Occipital lobe (tissue), 2 donors: ENCODE data around the gene RB1. TPM values are rescaled to one million over a fixed set of nuclear protein-coding genes. Genes with fewer than 3 reads are reported as not detected.
"Not testable (repeated sequence)": the region's sequence is repeated elsewhere in the genome, so short reads cannot be mapped to it uniquely, and the experiment has no call there.

Source experiments
- DNase-seq: peaks from one replicate; lab custom pipeline; 2025; lab: John Stamatoyannopoulos, UW
- total RNA-seq: library from RNA; depleted of rRNA; stranded (reverse); fragments of >200 nt; gene quantifications from one replicate; pipeline ENCODE4 v1.2.3, GENCODE V29; 2014

RB1 gene
- total RNA-seq, 1 donor from 2014 or later: 48.8 TPM

GRCh38 chr13:48349525-48349924, 46.0 kb downstream of the RB1 start:
- DNase-seq: no peak

DNA sequence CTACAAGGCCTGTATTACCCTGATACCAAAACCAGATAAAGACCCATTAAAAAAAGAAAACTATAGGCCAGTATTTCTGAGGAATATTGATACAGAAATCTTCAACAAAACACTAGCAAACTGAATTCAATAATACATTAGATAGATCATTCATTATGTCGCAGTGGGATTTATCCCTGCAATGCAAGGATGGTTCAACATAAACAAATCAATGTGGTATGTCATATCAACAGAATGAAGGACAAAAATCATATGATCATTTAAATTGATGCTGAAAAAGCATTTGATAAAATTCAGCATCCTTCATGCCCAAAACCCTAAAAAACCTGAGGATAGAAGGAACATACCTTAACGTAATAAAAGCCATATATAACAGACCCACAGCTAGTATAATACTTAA, 50.0 kb downstream of the RB1 start:
- no peak for DNase-seq

- not testable (repeated sequence) for DNase-seq
These were observed 52.0 kb downstream of the RB1 start for GRCh38 chr13:48355524-48355923.

- DNase-seq: no peak
These were observed 53.2 kb downstream of the RB1 start for GRCh38 chr13:48356750-48357149.

DNA sequence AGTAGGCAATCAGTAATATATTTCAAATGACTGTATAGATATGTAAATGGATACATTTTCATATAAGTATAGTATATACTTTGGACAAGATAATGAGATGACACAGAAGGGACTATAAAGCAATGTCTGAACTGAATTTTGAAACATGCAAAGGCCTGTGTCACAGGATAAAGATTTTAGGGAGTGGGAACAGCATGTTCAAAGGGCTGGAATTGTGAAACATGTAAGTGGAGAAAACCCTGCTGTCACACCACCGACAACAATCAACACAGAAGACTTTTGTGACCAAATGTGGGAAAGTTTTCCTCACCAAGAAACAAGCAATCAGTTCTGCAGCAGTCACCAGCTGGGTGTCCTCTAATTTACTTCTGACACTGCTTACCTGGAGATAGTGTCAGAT, 66.4 kb downstream of the RB1 start:
- no peak for DNase-seq

DNA sequence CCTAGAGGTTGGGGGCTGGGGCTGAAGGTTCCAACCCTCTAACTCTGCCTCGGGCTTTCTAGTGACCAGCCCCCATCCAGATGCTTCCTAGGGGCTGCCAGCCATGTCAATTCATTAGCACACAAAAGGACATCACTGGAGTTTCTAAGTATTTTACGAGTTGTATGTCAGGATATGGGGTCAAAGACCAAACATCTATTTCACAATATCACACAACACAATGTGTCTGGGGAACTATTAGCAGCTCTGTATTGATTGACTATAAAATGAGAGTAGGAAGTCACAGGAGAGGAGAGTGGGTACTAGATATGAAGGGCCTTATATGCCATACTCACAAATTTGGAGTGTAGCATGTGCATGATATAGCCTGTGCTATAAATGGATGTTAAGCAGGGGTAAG, 67.3 kb downstream of the RB1 start:
- no peak for DNase-seq

DNA sequence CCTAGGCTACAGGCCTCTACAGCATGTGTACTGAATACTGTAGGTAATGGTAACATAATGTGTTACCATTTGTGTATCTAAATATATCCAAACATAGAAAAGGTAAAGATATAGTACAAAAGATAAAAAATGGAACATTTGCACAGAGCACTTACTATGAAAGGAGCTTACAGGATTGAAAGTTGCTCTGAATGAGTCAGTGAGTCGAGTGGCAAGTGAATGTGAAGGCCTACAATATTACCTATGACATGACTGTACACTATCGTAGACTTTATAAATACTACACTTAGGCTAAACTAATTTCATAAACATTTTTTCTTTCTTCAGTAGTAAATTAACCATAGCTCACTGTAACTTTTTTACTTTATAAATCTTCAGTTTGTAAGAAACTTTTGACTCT, 74.3 kb downstream of the RB1 start:
- DNase-seq: no peak

DNA sequence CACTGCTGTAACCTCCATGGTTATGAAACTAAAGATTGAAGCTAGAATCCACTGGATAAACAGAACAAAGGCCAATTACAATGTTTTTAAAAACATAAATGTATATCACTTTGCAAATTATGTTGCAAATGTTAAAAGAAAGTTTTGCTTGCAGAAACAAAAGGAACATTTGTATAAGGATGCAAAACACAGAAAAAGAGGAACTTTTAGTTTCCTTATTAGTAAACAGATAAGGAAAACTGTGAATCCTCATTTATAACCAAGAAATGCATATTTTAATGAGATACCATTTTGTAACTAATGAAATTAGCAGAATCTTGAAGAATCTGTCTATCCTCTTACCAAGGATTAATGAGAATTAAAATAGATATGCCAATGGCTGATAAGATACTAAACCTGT, 77.0 kb downstream of the RB1 start:
- DNase-seq: no peak

- no peak for DNase-seq
These were observed 79.8 kb downstream of the RB1 start for GRCh38 chr13:48383384-48383783.

DNA sequence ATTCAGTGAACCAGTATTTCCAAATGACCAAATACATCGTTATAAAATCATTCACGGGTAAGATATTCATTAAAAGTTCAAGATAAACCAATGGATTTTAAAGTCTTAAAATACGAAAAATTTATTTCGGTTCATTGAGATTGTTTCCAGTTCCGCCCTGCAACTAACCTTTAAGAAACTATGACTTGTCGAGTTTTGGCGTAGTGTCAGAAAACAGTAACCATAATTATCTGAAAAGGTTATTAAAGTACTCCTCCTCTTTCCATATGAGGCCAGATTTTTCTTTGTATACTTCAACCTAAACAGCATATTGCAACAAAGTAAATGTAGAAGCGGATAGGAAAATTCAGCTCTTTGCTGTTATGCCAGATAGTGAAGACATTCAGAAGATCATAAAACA, 83.3 kb downstream of the RB1 start:
- no peak for DNase-seq

GRCh38 chr13:48391257-48391656, 87.7 kb downstream of the RB1 start:
- no peak for DNase-seq

DNA sequence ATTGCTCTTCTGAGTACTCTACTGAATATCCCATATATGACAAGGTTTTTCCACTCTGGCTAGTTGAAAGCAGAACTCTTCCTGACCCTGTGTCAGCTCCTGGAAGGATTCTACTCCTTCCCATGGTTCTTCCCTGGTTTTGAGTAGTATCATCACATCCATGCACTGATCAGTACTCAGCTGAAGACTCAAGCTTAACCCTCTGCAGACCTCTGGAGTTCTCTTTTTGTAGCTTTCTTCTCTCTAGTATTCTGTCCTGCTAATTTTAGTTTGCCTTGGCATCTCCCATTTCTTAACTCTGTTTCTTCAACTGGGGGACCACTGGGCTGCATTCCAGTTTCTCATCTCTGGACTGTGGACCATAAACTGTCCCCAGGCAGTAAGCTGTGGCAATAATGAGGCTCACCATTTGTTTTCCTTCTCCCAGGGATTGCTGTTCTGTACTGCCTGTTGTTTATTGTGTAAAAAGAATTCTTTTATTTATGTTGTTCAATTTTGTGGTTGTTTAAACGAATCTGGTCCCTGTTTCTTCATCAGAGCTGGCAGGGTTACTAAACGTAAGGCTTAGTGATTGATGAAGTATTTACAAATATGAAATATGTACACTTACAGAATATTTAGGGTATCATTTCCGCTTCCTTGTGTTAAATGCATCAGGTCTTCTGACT, 89.6 kb downstream of the RB1 start:
- no peak for DNase-seq

DNA sequence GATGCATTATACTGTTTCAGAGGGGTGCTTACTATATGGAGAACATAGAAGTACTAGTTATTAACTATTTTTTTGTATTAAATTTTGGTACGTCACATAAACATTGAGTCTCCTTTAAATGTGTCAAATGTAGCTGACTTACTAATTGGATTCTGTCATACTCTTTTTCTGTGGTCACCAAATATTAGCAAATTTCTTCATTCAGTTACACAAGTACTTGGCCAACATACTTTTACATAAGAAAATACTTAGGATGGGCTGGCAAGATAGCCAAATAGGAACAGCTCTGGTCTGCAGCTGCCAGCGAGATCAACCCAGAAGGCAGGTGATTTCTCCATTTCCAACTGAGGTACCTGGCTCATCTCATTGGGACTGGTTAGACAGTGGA, 90.1 kb downstream of the RB1 start:
- no peak for DNase-seq

GRCh38 chr13:48397744-48398143, 94.2 kb downstream of the RB1 start:
- DNase-seq: no peak

DNA sequence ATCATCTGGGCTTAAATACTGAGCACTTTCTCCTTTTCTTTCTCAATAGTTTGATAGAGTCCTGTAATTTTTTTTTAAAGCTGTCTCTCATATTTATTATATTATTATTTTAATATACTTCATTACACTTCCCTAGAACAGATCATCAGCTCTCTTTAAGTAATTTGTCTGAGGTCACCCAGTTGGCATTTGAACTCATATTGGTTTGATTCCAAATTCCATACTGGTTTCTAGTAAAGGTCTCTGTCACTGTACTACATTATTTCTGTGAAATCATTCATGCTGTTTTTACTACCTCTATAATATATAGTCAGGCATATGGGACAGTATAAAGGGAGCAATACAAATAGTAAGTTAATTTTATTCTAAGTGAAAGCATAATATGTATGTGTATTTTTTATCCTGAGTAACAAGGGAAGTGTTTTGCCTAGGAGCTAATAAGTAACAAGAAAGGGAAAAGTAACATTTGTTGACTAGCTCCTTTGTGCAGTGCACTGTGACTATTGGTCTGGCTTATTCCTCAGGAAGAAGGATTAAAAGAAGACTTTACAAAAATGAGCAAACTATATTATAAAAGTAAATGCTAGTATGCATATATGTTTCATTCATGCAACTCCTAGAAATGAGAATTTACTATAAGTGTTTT, 95.0 kb downstream of the RB1 start:
- DNase-seq: no peak

DNA sequence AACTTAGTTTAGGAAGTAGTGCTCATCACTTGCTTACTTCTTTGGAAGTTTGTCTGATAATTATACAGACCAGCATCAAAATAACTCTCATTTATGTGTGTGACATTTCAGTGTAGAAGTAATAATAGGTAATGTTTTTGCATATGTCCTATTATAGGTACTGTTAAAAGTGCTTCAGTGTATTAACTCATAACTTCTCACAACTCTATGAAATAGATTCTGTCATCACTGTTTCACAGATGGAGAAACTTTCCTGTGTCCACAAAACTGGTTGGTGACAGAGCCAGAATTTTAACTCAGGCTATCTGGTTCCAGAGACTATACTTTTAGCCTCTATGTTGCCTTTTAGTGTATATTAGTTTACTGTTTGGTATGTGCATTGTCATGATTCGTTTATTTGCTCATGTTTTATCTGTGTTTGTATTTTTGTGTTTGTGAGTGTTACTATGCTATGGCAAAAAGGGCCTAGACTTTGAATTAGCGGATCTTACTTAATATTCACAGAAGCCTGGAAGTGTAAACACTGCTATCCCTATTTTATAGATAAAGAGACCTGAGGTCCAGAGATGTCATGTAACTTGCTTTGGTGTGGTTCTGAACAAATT, 96.6 kb downstream of the RB1 start:
- DNase-seq: no peak

DNA sequence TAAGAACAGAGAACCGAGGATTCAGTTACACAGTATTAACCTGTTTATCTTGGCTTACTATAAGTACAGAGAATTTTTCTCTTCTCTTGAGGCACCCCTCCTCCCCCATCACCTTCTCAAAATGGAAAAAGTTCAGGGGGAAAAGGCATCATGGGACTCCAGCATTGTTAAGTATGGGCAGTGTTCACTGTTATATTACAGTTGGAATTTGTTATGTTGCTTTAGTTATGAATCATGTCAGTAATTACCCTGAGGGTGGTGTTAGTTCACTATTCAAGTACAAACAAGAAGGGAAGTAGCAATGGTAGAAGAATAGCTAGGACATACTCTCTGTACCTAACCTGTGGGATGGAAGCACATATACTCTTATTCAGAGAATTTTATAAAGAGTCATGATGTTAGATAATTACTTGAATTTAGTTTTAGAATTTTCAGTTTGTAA, 97.3 kb downstream of the RB1 start:
- DNase-seq: no peak

DNA sequence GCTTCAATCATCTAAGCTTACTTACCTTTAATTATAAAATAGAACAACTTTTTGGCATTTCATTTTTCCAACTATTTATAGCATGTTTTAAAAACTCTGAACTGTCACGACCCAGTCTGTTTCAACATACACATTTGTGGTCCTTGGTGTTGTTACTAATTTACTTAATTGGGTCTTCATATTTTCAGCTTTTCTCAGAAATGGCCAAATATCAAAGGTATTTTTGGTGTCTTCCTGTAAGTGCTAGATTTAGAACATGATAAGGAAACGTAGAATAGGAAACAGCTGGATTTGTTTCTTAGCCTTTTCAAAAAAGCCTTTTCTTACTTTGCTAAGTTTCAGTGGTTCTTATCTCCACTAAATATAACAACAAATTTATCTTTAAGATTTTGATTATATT, 97.9 kb downstream of the RB1 start:
- DNase-seq: no peak

DNA sequence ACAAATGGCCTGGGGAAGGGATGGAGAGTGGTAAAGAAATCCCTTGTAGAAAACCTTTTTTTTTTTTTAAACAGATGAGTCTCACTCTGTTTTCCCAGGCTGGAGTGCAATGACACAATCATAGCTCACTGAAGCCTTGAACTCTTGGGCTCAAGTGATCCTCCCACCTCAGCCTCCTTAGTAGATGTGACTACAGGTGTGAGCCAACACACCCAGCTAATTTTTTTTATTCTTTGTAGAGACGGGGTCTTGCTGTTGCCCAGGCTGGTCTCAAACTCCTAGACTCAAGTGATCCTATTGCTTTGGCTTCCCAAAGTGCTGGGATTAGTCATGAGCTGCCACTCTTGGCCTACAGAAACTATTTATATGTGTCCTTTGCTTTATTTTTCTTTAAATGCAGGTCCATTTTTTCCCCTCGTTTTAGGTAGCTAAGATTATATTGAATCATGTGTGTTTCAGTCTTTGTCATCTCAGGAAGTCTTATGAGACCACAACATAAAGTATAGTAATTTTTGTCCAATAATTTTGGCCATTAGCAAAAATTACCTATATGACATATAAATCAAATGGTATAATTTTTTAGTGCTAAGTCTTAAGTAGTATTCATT, 98.9 kb downstream of the RB1 start:
- no peak for DNase-seq

GRCh38 chr13:48403151-48403631, 99.6 kb downstream of the RB1 start:
- DNase-seq: no peak

DNA sequence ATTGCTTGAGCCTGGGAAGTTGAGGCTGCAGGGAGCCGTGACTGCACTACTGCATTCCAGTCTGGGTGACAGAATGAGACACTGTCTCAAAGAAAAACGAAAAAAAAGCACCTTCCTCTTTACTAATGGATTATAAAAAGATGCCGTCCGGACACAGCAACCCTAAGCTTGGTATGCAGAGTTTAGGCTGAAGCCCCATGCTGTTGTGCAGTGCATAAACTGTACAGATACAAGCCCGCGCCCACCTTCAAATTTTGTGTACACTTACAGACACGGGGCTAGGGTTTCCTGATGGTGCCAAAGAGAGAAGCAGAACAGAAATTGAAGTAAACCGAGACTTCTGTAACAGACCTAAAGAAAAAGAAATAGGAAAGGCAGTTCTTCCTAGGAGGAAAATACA, 100.4 kb downstream of the RB1 start:
- no peak for DNase-seq

- no peak for DNase-seq
These were observed 101.4 kb downstream of the RB1 start for GRCh38 chr13:48404952-48405351.

- no peak for DNase-seq
These were observed 102.3 kb downstream of the RB1 start for GRCh38 chr13:48405875-48406274.
